ENCODE measurements around the gene TUBGCP3. TPM values are rescaled to one million over a fixed set of nuclear protein-coding genes. Genes with fewer than 3 reads are reported as not detected.
"Not testable (repeated sequence)": the region's sequence is repeated elsewhere in the genome, so short reads cannot be mapped to it uniquely, and the experiment has no call there.

The TUBGCP3 gene
- total RNA-seq, 1 donor from 2014 or later: 31.8 TPM

- H3K4me3 Mint-ChIP-seq (ENCODE audit: low read depth): no peak overlapping the region
- no peaks in the 10 kb centered on the region for H3K36me3 Mint-ChIP-seq (ENCODE audit: insufficient read depth)
- H3K9me3 Mint-ChIP-seq (ENCODE audit: low read depth): no peaks in the 10 kb centered on the region
- no peak for DNase-seq (ENCODE audit: low spot score, unreplicated experiment)
- H3K27me3 Mint-ChIP-seq: peaks cover 8% of the 10 kb centered on the region
- no peaks in the 10 kb centered on the region for H3K4me1 Mint-ChIP-seq (ENCODE audit: low read depth)
- H3K27ac Mint-ChIP-seq: no peak overlapping the region
- no peak for TF ChIP-seq CTCF (IDR thresholded peaks at IDR 0.05; ENCODE audit: unreplicated experiment)
These were observed 41.2 kb upstream of the TUBGCP3 start for GRCh38 chr13:112629161-112629560.

- not testable (repeated sequence) for DNase-seq (ENCODE audit: low spot score, unreplicated experiment); H3K4me1 Mint-ChIP-seq (ENCODE audit: low read depth); H3K9me3 Mint-ChIP-seq (ENCODE audit: low read depth); H3K36me3 Mint-ChIP-seq (ENCODE audit: insufficient read depth); H3K4me3 Mint-ChIP-seq (ENCODE audit: low read depth); H3K27ac Mint-ChIP-seq
- peaks cover 15% of the 10 kb centered on the region for H3K27me3 Mint-ChIP-seq
These were observed 39.7 kb upstream of the TUBGCP3 start for GRCh38 chr13:112627613-112628012.

GRCh38 chr13:112627161-112627560 lies 39.2 kb upstream of the TUBGCP3 start:
- H3K9me3 Mint-ChIP-seq (ENCODE audit: low read depth): no peaks in the 10 kb centered on the region
- TF ChIP-seq CTCF (IDR thresholded peaks at IDR 0.05; ENCODE audit: unreplicated experiment): no peak
- H3K27ac Mint-ChIP-seq: no peak overlapping the region
- DNase-seq (ENCODE audit: low spot score, unreplicated experiment): no peak
- H3K4me3 Mint-ChIP-seq (ENCODE audit: low read depth): no peak overlapping the region
- no peaks in the 10 kb centered on the region for H3K4me1 Mint-ChIP-seq (ENCODE audit: low read depth)
- no peaks in the 10 kb centered on the region for H3K36me3 Mint-ChIP-seq (ENCODE audit: insufficient read depth)
- H3K27me3 Mint-ChIP-seq: peaks cover 20% of the 10 kb centered on the region

- DNase-seq (ENCODE audit: low spot score, unreplicated experiment): no peak
- no peak for TF ChIP-seq CTCF (IDR thresholded peaks at IDR 0.05; ENCODE audit: unreplicated experiment)
- Mint-ChIP-seq H3K27me3 (peaks cover 22% of the 10 kb centered on the region), H3K36me3 (ENCODE audit: insufficient read depth) (no peaks in the 10 kb centered on the region), H3K27ac (no peak overlapping the region), H3K4me3 (ENCODE audit: low read depth) (no peak overlapping the region), H3K4me1 (ENCODE audit: low read depth) (no peaks in the 10 kb centered on the region), H3K9me3 (ENCODE audit: low read depth) (no peaks in the 10 kb centered on the region)
These were observed 38.8 kb upstream of the TUBGCP3 start for GRCh38 chr13:112626761-112627160.

- no peaks in the 10 kb centered on the region for H3K9me3 Mint-ChIP-seq (ENCODE audit: low read depth)
- no peaks in the 10 kb centered on the region for H3K4me1 Mint-ChIP-seq (ENCODE audit: low read depth)
- H3K27ac Mint-ChIP-seq: no peak overlapping the region
- no peak overlapping the region for H3K4me3 Mint-ChIP-seq (ENCODE audit: low read depth)
- peaks cover 22% of the 10 kb centered on the region for H3K27me3 Mint-ChIP-seq
- H3K36me3 Mint-ChIP-seq (ENCODE audit: insufficient read depth): no peaks in the 10 kb centered on the region
- DNase-seq (ENCODE audit: low spot score, unreplicated experiment): no peak
- TF ChIP-seq CTCF (IDR thresholded peaks at IDR 0.05; ENCODE audit: unreplicated experiment): no peak
These were observed 38.2 kb upstream of the TUBGCP3 start for GRCh38 chr13:112626124-112626523.

GRCh38 chr13:112625698-112626097 lies 37.7 kb upstream of the TUBGCP3 start:
- H3K36me3 Mint-ChIP-seq (ENCODE audit: insufficient read depth): no peaks in the 10 kb centered on the region
- no peaks in the 10 kb centered on the region for H3K9me3 Mint-ChIP-seq (ENCODE audit: low read depth)
- H3K27me3 Mint-ChIP-seq: peaks cover 22% of the 10 kb centered on the region
- DNase-seq (ENCODE audit: low spot score, unreplicated experiment): no peak
- no peak overlapping the region for H3K27ac Mint-ChIP-seq
- TF ChIP-seq CTCF (IDR thresholded peaks at IDR 0.05; ENCODE audit: unreplicated experiment): no peak
- H3K4me3 Mint-ChIP-seq (ENCODE audit: low read depth): no peak overlapping the region
- H3K4me1 Mint-ChIP-seq (ENCODE audit: low read depth): no peaks in the 10 kb centered on the region

Measured in progenitor cell of endocrine pancreas (in vitro differentiated cells).